Measurements from ENCODE around the gene B9D2. TPM values are rescaled to one million over a fixed set of nuclear protein-coding genes. Genes with fewer than 3 reads are reported as not detected.

B9D2 gene
- total RNA-seq, 1 donor, result 4.5 TPM

DNA sequence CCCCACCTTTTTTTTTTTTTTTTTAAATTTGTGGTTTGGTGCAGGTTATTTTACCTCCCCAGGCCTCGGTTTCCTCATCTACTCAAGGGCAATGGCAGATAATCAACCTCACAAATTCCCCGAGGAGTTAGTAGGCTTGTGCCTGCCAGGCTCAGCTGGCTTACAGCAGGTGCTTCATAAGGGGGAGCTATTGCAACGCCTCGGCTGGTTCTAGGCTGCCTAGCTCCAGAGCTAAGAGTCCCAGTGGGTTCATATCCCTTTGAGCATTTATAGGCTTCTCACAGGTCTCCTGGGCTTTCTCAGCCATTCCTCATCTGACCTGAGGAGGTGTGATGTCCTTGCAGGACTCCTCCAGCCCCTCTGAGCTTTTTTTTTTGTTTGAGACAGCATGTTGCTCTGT is 44.3 kb upstream of the B9D2 start:
- TF ChIP-seq, protein P1, sequence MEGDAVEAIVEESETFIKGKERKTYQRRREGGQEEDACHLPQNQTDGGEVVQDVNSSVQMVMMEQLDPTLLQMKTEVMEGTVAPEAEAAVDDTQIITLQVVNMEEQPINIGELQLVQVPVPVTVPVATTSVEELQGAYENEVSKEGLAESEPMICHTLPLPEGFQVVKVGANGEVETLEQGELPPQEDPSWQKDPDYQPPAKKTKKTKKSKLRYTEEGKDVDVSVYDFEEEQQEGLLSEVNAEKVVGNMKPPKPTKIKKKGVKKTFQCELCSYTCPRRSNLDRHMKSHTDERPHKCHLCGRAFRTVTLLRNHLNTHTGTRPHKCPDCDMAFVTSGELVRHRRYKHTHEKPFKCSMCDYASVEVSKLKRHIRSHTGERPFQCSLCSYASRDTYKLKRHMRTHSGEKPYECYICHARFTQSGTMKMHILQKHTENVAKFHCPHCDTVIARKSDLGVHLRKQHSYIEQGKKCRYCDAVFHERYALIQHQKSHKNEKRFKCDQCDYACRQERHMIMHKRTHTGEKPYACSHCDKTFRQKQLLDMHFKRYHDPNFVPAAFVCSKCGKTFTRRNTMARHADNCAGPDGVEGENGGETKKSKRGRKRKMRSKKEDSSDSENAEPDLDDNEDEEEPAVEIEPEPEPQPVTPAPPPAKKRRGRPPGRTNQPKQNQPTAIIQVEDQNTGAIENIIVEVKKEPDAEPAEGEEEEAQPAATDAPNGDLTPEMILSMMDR (IDR thresholded peaks at IDR 0.05; ENCODE audit: insufficient read depth, low read length), result no peak
- no peak overlapping the region for H3K4me3 ChIP-seq (ENCODE audit: low read depth, low read length)
- no peak for DNase-seq (ENCODE audit: low read depth)

DNA sequence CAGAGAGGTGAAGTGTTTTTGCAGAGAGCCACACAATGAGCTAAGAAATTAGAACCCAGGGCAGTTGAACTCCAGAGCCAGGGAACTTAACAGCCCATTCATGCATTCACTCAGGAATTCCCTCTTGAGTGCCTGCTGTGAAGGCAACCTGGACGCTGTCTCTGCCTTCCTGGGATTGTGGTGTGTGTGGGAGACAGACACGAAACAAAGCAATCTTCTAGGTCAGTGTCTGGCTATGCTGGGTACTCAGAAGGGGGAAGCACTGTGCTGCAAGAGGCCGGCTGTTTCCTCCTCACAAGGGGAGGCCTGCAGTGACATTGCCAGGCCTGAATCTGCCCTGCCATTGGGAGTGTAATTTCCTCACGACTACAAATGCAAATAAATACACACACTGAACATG is 43.3 kb upstream of the B9D2 start:
- no peak overlapping the region for H3K4me3 ChIP-seq (ENCODE audit: low read depth, low read length)
- no peak for DNase-seq (ENCODE audit: low read depth)
- TF ChIP-seq, protein P1 (IDR thresholded peaks at IDR 0.05; ENCODE audit: insufficient read depth, low read length), result no peak

DNA sequence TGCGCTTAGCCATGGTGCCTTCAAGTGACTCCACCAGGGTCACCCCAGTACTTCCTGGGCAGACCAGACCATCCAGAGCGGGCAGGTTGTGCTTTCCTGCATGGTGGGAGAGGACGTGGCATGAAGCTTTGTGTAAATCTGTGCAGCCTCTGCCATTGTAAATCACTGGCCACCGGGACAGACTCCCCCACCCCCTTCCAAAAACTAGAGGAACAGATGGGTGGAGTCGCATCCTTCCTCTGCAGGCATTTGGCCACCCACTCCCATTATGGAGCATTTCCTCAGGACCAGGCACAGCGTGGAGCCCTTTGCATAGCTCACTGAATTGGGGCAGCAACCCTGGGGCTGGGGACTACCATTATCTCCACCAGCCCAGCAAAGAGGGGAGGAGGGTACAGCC is 41.8 kb upstream of the B9D2 start:
- no peak overlapping the region for H3K4me3 ChIP-seq (ENCODE audit: low read depth, low read length)
- no peak for DNase-seq (ENCODE audit: low read depth)
- TF ChIP-seq, protein P1 (IDR thresholded peaks at IDR 0.05; ENCODE audit: insufficient read depth, low read length), result no peak

GRCh38 chr19:41403181-41403970 is 39.4 kb upstream of the B9D2 start:
- DNase-seq (ENCODE audit: low read depth), result no peak
- no peak overlapping the region for H3K4me3 ChIP-seq (ENCODE audit: low read depth, low read length)
- TF ChIP-seq, protein P1 (IDR thresholded peaks at IDR 0.05; ENCODE audit: insufficient read depth, low read length), result no peak

- no peak for DNase-seq (ENCODE audit: low read depth)
- TF ChIP-seq, protein P1 (IDR thresholded peaks at IDR 0.05; ENCODE audit: insufficient read depth, low read length), result no peak
- H3K4me3 ChIP-seq (ENCODE audit: low read depth, low read length), result no peak overlapping the region
These were observed 38.1 kb upstream of the B9D2 start for GRCh38 chr19:41402010-41402409.

- DNase-seq (ENCODE audit: low read depth), result no peak
- TF ChIP-seq, protein P1 (IDR thresholded peaks at IDR 0.05; ENCODE audit: insufficient read depth, low read length), result no peak
- no peak overlapping the region for H3K4me3 ChIP-seq (ENCODE audit: low read depth, low read length)
These were observed 37.5 kb upstream of the B9D2 start for GRCh38 chr19:41401483-41401882.

DNA sequence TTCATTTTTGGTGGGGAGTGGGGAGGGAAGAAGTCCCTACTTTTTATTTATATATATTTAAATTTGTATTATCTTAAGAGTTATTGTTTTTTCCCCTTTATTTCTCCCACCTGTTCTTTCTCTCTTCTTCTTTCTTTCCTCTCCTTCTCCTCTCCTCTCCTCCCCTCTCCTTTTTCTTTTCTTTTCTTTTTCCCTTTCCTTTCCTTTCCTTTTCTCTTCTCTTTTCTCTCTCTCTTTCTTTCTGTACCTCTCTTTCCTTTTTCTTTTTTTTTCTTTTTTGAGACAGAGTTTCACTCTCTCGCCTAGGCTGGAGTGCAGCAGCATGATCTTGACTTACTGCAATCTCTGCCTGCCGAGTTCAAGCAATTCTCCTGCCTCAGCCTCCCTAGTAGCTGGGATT is 35.6 kb upstream of the B9D2 start:
- DNase-seq (ENCODE audit: low read depth), result no peak
- TF ChIP-seq, protein P1 (IDR thresholded peaks at IDR 0.05; ENCODE audit: insufficient read depth, low read length), result no peak
- H3K4me3 ChIP-seq (ENCODE audit: low read depth, low read length), result no peak overlapping the region

Data from fibroblast of the aortic adventitia (primary cell).